Nephron (organoid): ENCODE data around the gene NRP2.

ENCODE experiments used
- H3K27ac Mint-ChIP-seq, 3 experiments: 2 replicates each; pipeline ENCODE4 v1.8.0; 2020; ENCODE audit warnings: mixed read lengths in 3 of 3, mild to moderate bottlenecking in 2 of 3, moderate library complexity in 1 of 3
- H3K27me3 Mint-ChIP-seq: 2 replicates; pipeline ENCODE4 v1.8.0; 2021; ENCODE audit warnings: low read depth, mild to moderate bottlenecking, moderate library complexity, mixed read lengths
- H3K36me3 Mint-ChIP-seq: 2 replicates; pipeline ENCODE4 v1.8.0; 2020; ENCODE audit warnings: low read depth, mixed read lengths
- H3K4me1 Mint-ChIP-seq: 2 replicates; pipeline ENCODE4 v1.8.0; 2020; ENCODE audit warnings: mixed read lengths
- H3K4me3 Mint-ChIP-seq, 3 experiments: 2 replicates each; pipeline ENCODE4 v1.8.0; 2020; ENCODE audit warnings: mild to moderate bottlenecking in 3 of 3, mixed read lengths in 3 of 3, moderate library complexity in 2 of 3
- H3K9me3 Mint-ChIP-seq: 2 replicates; pipeline ENCODE4 v1.8.0; 2020; ENCODE audit warnings: mixed read lengths
- TF ChIP-seq, protein P1 (sequence below), 3 experiments: fragments of 200-600 bp; sonication (generic); IDR thresholded peaks; one replicate each; pipeline ENCODE4 v1.5.0; 2021; ENCODE audit warnings: antibody characterized with exemption in 3 of 3; ENCODE audit not compliant: unreplicated experiment in 3 of 3

Gene NRP2

DNA sequence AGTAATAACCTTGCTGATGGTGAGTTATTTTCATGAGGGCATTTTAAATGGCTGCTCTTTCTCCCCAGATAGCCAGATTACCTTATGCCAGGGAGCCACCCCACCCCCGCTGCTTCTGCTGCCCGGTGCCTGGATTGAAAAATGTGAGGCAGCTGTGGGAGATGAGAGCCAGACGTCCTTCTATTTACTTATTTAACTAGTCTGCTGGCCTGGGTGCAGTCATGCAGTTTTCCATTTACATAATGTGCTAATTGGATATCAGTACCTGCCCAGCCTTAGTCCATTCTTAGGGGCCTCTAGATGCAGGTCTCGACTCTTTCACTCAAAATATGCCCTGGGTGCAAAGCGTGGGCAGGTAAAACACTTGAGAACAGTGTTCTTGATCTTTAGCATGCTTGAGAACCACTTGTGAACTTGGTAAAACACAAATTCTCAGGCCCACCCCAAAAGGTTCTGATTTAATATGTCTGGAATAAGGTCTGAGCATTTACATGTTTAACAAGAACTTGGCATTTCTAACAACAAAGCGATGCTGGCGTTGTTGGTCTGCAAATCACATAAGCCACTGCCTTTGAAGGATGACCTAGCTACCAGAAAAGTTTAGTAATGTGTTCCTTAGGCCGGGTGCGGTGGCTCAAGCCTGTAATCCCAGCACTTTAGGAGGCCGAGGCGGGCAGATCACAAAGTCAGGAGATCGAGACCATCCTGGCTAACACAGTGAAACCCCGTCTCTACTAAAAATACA, 154.3 kb downstream of the NRP2 start:
- peaks cover 17% of the 10 kb centered on the region for H3K9me3 Mint-ChIP-seq
- no peaks in the 10 kb centered on the region for H3K27me3 Mint-ChIP-seq
- no peak overlapping the region for H3K4me3 Mint-ChIP-seq
- TF ChIP-seq, protein P1, sequence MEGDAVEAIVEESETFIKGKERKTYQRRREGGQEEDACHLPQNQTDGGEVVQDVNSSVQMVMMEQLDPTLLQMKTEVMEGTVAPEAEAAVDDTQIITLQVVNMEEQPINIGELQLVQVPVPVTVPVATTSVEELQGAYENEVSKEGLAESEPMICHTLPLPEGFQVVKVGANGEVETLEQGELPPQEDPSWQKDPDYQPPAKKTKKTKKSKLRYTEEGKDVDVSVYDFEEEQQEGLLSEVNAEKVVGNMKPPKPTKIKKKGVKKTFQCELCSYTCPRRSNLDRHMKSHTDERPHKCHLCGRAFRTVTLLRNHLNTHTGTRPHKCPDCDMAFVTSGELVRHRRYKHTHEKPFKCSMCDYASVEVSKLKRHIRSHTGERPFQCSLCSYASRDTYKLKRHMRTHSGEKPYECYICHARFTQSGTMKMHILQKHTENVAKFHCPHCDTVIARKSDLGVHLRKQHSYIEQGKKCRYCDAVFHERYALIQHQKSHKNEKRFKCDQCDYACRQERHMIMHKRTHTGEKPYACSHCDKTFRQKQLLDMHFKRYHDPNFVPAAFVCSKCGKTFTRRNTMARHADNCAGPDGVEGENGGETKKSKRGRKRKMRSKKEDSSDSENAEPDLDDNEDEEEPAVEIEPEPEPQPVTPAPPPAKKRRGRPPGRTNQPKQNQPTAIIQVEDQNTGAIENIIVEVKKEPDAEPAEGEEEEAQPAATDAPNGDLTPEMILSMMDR (IDR thresholded peaks at IDR 0.05; ENCODE audit: unreplicated experiment in 3 of 3), result no peak
- H3K4me1 Mint-ChIP-seq, result peaks cover 41% of the 10 kb centered on the region
- H3K36me3 Mint-ChIP-seq, result no peaks in the 10 kb centered on the region
- peak overlapping the region; percentile 71 to 89 (median 73) for H3K27ac Mint-ChIP-seq

DNA sequence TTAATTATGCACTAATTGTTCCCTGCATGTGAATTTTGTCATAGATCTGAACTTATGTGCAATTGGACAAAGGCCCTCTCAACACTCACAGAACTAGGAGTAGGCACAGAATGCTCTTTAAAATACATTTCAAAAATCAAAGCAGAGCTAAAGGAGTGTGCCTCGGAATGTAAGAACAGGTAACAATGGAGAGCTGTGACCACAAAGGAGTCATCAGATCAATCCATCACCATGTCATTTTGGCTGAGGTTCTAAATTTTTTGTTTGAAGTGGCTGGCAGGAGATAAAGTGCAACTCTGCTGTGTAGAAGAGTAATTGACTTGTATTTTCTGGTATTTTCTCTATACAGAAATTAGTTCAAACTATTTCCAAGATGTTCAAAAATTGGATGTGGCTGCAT, 155.4 kb downstream of the NRP2 start:
- Mint-ChIP-seq H3K27ac (peak overlapping the region in 2 of 3 experiments; percentile 4 to 27), H3K27me3 (no peaks in the 10 kb centered on the region), H3K9me3 (peaks cover 17% of the 10 kb centered on the region), H3K36me3 (no peaks in the 10 kb centered on the region), H3K4me1 (peaks cover 38% of the 10 kb centered on the region), H3K4me3 (no peak overlapping the region)
- TF ChIP-seq, protein P1 (IDR thresholded peaks at IDR 0.05; ENCODE audit: unreplicated experiment in 3 of 3), result no peak

DNA sequence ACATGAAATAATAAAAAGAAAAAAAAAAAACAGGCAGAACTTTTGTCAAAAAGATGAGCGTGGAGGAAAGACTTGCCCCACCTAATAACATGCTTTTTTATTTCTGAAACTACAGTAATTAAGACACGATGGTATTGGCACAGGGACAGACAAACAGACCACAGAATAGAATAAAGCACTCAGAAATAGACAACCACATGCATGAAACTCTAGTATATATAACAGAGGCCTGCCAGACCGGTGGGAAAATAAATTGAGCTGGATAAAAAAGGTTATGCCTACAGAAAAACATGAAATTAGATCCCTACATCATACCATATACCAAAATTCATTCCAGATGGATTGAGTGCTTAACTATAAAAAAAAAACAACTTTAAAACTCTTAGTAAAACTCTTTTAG, 163.1 kb downstream of the NRP2 start:
- Mint-ChIP-seq H3K9me3 (peaks cover 2% of the 10 kb centered on the region), H3K4me3 (no peak overlapping the region), H3K36me3 (no peaks in the 10 kb centered on the region), H3K27me3 (peaks cover 9% of the 10 kb centered on the region), H3K4me1 (peaks cover 18% of the 10 kb centered on the region), H3K27ac (peak overlapping the region in 1 of 3 experiments; percentile 44)
- TF ChIP-seq, protein P1 (IDR thresholded peaks at IDR 0.05; ENCODE audit: unreplicated experiment in 3 of 3), result no peak
